Measurements from ENCODE around the gene RARA. TPM values are rescaled to one million over a fixed set of nuclear protein-coding genes. Genes with fewer than 3 reads are reported as not detected.

RARA gene
- total and polyA plus RNA-seq, 2 of the 4 experiments (the other 2 are of a cell fraction) = 9.0 to 12.7 TPM

GRCh38 chr17:40354221-40355122 is 45.5 kb downstream of the RARA start (continued):
- TF ChIP-seq RCOR1 (IDR thresholded peaks at IDR 0.05; ENCODE audit: insufficient replicate concordance, low read length) = no peak

- Histone ChIP-seq H2BK15ac (ENCODE audit: low read depth, low read length) (no peak overlapping the region), H3K79me1 (ENCODE audit: low read depth in 1 of 2, low read length in 2 of 2) (peaks cover 2 to 40% of the 10 kb centered on the region in 2 experiments), H3K9ac (ENCODE audit: low read depth, low read length) (no peak overlapping the region), H2AFZ (replicated peaks; ENCODE audit: low read length, poor library complexity) (peak overlapping the region; percentile 85), H4K91ac (ENCODE audit: insufficient read depth, low read depth, low read length) (no peak overlapping the region), H3K27ac (ENCODE audit: insufficient read depth, low read length) (no peak overlapping the region), H4K8ac (ENCODE audit: low read depth in 2 of 2, low read length in 2 of 2) (no peak overlapping the region), H4K5ac (ENCODE audit: low read depth, low read length) (no peak overlapping the region), H2AK5ac (ENCODE audit: low read depth, low read length) (0 out of 2 replicates have a peak overlapping the region, but pooled peaks have one; percentile 46), H4K20me1 (ENCODE audit: insufficient read depth, low read length) (peaks cover 26% of the 10 kb centered on the region), H3K4me1 (ENCODE audit: control insufficient read depth, insufficient read depth, low read length) (no peaks in the 10 kb centered on the region; the same call in 1 of the 2 replicates), H3K4ac (ENCODE audit: low read depth, low read length) (no peak overlapping the region), H3K23ac (ENCODE audit: low read depth, low read length) (no peak overlapping the region), H3K14ac (replicated peaks; ENCODE audit: low read depth, low read length) (no peak overlapping the region), H2BK20ac (ENCODE audit: low read depth, low read length) (no peak overlapping the region), H3K9me3 (ENCODE audit: control insufficient read depth, insufficient read depth, low read length) (no peaks in the 10 kb centered on the region), H2BK5ac (ENCODE audit: low read depth, low read length, poor library complexity, severe bottlenecking) (no peak overlapping the region), H3K56ac (ENCODE audit: extremely low read depth, insufficient read depth, low read length) (no peak overlapping the region), H3K27me3 (ENCODE audit: control insufficient read depth, insufficient read depth, low read length) (no peaks in the 10 kb centered on the region), H3K9me1 (ENCODE audit: insufficient read depth, low read length) (no peaks in the 10 kb centered on the region), H2BK120ac (ENCODE audit: low read depth, low read length) (no peak overlapping the region), H2AK9ac (replicated peaks; ENCODE audit: low read depth, low read length, poor library complexity) (peak overlapping the region; percentile 79), H3K18ac (ENCODE audit: low read depth, low read length) (no peak overlapping the region), H3K4me2 (ENCODE audit: low read depth, low read length) (no peak overlapping the region), H3K36me3 (ENCODE audit: control insufficient read depth, insufficient read depth, low read length) (peaks cover 43% of the 10 kb centered on the region), H3K4me3 (ENCODE audit: insufficient read depth, low read depth, low read length) (no peak overlapping the region)
- POLR2A ChIA-PET (ENCODE audit: unreplicated experiment) = no interaction called here
- peak; percentile 43 for DNase-seq
- dilution Hi-C loops (cut with HindIII; ENCODE audit: low sequenced_read_pairs, unreplicated experiment) = no loop called here
- peak; percentile 77 for ATAC-seq (ENCODE audit: low read depth)
- no TSS peak for BruUV-seq (replicated peaks)
- CTCF ChIA-PET = interaction anchor here (0.6 to 1.3 kb wide), 9 partner anchors 13 to 1282 kb away, joined by 3 to 9 read pairs (median 4); no protein-coding TSS in a partner anchor
- intact Hi-C loops (cut with micrococcal nuclease) = loop anchor here (1.0 to 5.0 kb wide), 2 partner anchors 52 to 153 kb away; no protein-coding TSS in a partner anchor
- 47% methylated on average over 10 of the region's 29 CpGs; no CpG with 5 or more reads in 1 of the 2 experiments for WGBS, 2 experiments (ENCODE audit: extremely low coverage in 2 of 2, insufficient read length in 1 of 2)
- in situ Hi-C loops (cut with MboI; ENCODE audit: low sequenced_read_pairs) = loop anchor here (10.0 to 25.0 kb wide), 3 partner anchors 140 to 1307 kb away; partner anchors contain the start of genes KRT27, KRT28 and WIPF2
- TF ChIP-seq FOS (IDR thresholded peaks at IDR 0.05; ENCODE audit: low read depth, low read length) = no peak
- TF ChIP-seq CEBPB (IDR thresholded peaks at IDR 0.05; ENCODE audit: low read depth, low read length) = no peak
- TF ChIP-seq RCOR1 (IDR thresholded peaks at IDR 0.05; ENCODE audit: insufficient replicate concordance, low read length) = no peak
- peak; percentile 92 for TF ChIP-seq SMC3 (IDR thresholded peaks at IDR 0.05; ENCODE audit: low read depth, low read length)
- TF ChIP-seq RAD21 (IDR thresholded peaks at IDR 0.05; ENCODE audit: low read length) = peak; percentile 99
- 0 out of 2 replicates have a peak, but pooled peaks have one; percentile 38 for TF ChIP-seq POLR2A (IDR thresholded peaks at IDR 0.05; ENCODE audit: low read depth, low read length)
- no peak for TF ChIP-seq RFX5 (IDR thresholded peaks at IDR 0.05; ENCODE audit: low read depth, low read length)
- TF ChIP-seq, protein P1, sequence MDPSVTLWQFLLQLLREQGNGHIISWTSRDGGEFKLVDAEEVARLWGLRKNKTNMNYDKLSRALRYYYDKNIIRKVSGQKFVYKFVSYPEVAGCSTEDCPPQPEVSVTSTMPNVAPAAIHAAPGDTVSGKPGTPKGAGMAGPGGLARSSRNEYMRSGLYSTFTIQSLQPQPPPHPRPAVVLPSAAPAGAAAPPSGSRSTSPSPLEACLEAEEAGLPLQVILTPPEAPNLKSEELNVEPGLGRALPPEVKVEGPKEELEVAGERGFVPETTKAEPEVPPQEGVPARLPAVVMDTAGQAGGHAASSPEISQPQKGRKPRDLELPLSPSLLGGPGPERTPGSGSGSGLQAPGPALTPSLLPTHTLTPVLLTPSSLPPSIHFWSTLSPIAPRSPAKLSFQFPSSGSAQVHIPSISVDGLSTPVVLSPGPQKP (IDR thresholded peaks at IDR 0.05; ENCODE audit: borderline replicate concordance, low read depth, low read length) = no peak
- TF ChIP-seq, protein P2, sequence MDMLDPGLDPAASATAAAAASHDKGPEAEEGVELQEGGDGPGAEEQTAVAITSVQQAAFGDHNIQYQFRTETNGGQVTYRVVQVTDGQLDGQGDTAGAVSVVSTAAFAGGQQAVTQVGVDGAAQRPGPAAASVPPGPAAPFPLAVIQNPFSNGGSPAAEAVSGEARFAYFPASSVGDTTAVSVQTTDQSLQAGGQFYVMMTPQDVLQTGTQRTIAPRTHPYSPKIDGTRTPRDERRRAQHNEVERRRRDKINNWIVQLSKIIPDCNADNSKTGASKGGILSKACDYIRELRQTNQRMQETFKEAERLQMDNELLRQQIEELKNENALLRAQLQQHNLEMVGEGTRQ (IDR thresholded peaks at IDR 0.05; ENCODE audit: low read depth, low read length) = no peak
- no peak for TF ChIP-seq BHLHE40 (IDR thresholded peaks at IDR 0.05; ENCODE audit: low read depth, low read length)
- TF ChIP-seq MAFK (IDR thresholded peaks at IDR 0.05; ENCODE audit: low read depth, low read length) = no peak
- no peak for TF ChIP-seq MXI1 (IDR thresholded peaks at IDR 0.05; ENCODE audit: borderline replicate concordance, low read depth, low read length)
These were observed 46.3 kb downstream of the RARA start for GRCh38 chr17:40355123-40355803.

Data from IMR-90 (cell line).